ENCODE results near the gene GPATCH4.

Gene GPATCH4

GRCh38 chr1:156547434-156547833 is 53.8 kb downstream of the GPATCH4 start:
- ATAC-seq (no peak), DNase-seq (no peak)

DNA sequence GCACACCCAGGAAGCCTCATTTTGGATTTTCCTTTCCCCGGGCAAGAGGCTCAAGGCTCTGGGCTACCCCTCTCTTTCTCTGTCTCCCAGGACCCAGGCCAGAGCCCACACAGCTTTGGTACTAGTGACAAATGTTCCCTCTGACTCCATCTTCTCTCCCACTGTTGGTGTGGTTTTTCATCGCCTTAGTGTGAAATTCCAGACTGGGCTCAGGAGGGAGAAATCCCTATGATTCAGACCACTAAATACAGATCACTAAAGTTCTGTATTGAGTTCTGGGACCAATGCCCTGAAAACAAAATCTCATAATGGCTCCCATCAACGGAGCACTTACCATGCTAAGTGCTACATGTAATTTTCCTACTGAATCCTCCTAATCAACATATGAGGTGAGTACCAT is 55.0 kb downstream of the GPATCH4 start:
- DNase-seq: no peak
- ATAC-seq: no peak

GRCh38 chr1:156544592-156545102 is 56.6 kb downstream of the GPATCH4 start:
- no peak for ATAC-seq
- DNase-seq: no peak

Measured in stimulated activated naive CD8-positive, alpha-beta T cell treated with anti-CD3 and anti-CD28 coated beads, Interleukin-15, Interleukin-2, amounts not matched to agents 100 U/mL and 50 U/mL, for 24 hours (primary cell).